Right lobe of liver (tissue), 6 donors: ENCODE data around the gene SDK1. TPM values are rescaled to one million over a fixed set of nuclear protein-coding genes. Genes with fewer than 3 reads are reported as not detected.

Source experiments
- ATAC-seq, 4 donors: fragments of 200-7000 bp; cut with Tn5 transposase; one replicate each; pipeline ENCODE4 v1.9.1; 2020; ENCODE audit warnings: mild to moderate bottlenecking in 4 of 4, moderate library complexity in 4 of 4
- DNase-seq, 3 donors: peaks; one replicate each; pipeline ENCODE4 v3.0.0-alpha.2; 2020
- H3K27ac ChIP-seq, 3 donors: fragments of 200-600 bp; one replicate each; pipeline ENCODE4 v1.8.0; 2022
- H3K27me3 ChIP-seq, 2 donors: fragments of 200-600 bp; one replicate each; pipeline ENCODE4 v1.8.0; 2022
- H3K36me3 ChIP-seq, 4 donors: fragments of 200-600 bp; sonication (generic) in 1 of 4; one replicate each; pipeline versions ENCODE4 v1.5.1 to v1.8.0; 2017 to 2022; ENCODE audit warnings: control low read depth in 1 of 4
- H3K4me1 ChIP-seq, 4 donors: fragments of 200-600 bp; sonication (generic) in 1 of 4; one replicate each; pipeline versions ENCODE4 v1.5.1 to v1.8.0; 2017 to 2022; ENCODE audit warnings: control low read depth in 1 of 4
- H3K4me3 ChIP-seq, 3 donors: fragments of 200-600 bp; one replicate each; pipeline ENCODE4 v1.8.0; 2022
- H3K9me3 ChIP-seq, 4 donors: fragments of 200-600 bp; sonication (generic) in 1 of 4; one replicate each; pipeline versions ENCODE4 v1.5.1 to v1.8.0; 2017 to 2022; ENCODE audit warnings: control low read depth in 1 of 4
- POLR2A ChIP-seq: fragments of 450-650 bp; IDR thresholded peaks from one replicate; pipeline ENCODE4 v1.6.1; 2017; ENCODE audit warnings: antibody characterized with exemption, mild to moderate bottlenecking
- WGBS: methylation state at CpG from one replicate; pipeline ENCODE4 v1.1.6; 2018; ENCODE audit warnings: low coverage, low lambda C conversion rate; ENCODE audit not compliant: insufficient coverage; ENCODE audit errors: missing lambda C conversion rate; 5-methylcytosine and 5-hydroxymethylcytosine counted together
- intact Hi-C, 2 donors: fragments of 100-400 bp; cut with DNase I; formaldehyde crosslinking; loops; one replicate each; pipeline versions ENCODE4 v1.11.2 to v1.14.1; 2022
- total RNA-seq, 6 experiments: library from RNA; depleted of rRNA in 2 of 6; stranded (reverse); fragments of >200 nt in 2 of 6; fragmentation: NEBNext Ultra II Directional in 3 of 6; extraction: Animal tissue kit (Norgen Biotek cat#: 25700) in 3 of 6; gene quantifications; one replicate each; pipeline versions ENCODE4 v1.1.0 to v1.2.4, GENCODE V29; 2016 to 2023
- TF ChIP-seq, protein P1 (sequence below), 4 donors: fragments of 200-600 bp in 3 of 4; fragments of 450-650 bp in 1 of 4; IDR thresholded peaks; one replicate each; pipeline versions ENCODE4 v1.5.1 to v1.8.0; 2016 to 2022; ENCODE audit warnings: antibody characterized with exemption in 4 of 4, mild to moderate bottlenecking in 2 of 4
- donor health status: DM: no; HTN: yes; CAD: no.
- donor health status: DM: no; HTN: no; CAD: no.
- donor health status: DM: no; HTN: no; CAD: no.
- donor health status: DM: no; HTN: yes; CAD: no.
- donor health status: DM: no; HTN: yes; CAD: no.

Gene SDK1
- total RNA-seq, 6 experiments from 2014 or later: 0.07 to 1.4 (median 0.65) TPM

DNA sequence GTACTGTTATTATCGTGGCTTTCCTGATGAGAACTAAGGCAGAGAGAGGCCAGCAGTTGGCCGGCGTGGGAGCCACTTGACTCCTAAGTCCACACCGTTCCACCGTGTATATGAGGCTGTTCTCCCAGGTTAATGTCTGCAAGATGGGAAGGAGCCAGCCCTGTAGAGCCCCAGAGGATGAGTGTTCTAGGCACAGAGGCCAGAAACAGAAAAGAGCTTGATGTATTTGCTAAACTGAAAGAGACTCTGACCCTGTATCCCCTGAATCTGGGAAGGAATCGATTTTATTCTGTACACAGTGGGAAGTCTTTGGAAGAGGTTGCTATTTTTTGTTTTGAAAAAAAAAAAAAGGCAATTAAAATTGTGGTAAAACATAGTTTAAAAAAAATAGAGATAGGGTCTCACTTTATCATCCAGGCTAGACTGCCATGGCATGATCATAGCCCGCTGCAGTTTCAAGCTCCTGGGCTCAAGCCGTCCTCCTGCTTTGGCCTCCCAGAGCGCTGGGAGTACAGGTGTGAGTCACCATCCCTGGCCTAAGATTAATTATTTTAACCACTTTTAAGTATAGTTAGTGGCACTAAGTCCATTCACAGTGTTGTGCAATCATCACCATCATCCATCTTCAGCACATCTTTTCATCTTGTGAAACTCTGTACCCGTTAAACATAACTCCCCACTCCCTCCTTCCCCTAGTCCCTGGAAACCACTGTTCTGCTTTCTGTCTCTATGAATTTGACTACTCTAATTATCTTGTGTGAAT, 348.8 kb downstream of the SDK1 start:
- TF ChIP-seq, protein P1, sequence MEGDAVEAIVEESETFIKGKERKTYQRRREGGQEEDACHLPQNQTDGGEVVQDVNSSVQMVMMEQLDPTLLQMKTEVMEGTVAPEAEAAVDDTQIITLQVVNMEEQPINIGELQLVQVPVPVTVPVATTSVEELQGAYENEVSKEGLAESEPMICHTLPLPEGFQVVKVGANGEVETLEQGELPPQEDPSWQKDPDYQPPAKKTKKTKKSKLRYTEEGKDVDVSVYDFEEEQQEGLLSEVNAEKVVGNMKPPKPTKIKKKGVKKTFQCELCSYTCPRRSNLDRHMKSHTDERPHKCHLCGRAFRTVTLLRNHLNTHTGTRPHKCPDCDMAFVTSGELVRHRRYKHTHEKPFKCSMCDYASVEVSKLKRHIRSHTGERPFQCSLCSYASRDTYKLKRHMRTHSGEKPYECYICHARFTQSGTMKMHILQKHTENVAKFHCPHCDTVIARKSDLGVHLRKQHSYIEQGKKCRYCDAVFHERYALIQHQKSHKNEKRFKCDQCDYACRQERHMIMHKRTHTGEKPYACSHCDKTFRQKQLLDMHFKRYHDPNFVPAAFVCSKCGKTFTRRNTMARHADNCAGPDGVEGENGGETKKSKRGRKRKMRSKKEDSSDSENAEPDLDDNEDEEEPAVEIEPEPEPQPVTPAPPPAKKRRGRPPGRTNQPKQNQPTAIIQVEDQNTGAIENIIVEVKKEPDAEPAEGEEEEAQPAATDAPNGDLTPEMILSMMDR (IDR thresholded peaks at IDR 0.05): no peak
- no peak for TF ChIP-seq POLR2A
- no peaks in the 10 kb centered on the region for H3K9me3 ChIP-seq
- WGBS: 78% methylated on average over 10 of the region's 10 CpGs
- no peaks in the 10 kb centered on the region for H3K4me1 ChIP-seq
- peak; percentile 49 to 79 (median 63) for ATAC-seq
- no peak overlapping the region for H3K4me3 ChIP-seq
- intact Hi-C loops: no loop called here
- no peaks in the 10 kb centered on the region for H3K27me3 ChIP-seq
- H3K36me3 ChIP-seq: no peaks in the 10 kb centered on the region
- H3K27ac ChIP-seq: no peak overlapping the region
- DNase-seq: no peak

GRCh38 chr7:3650844-3651243, 349.8 kb downstream of the SDK1 start:
- 66% methylated on average over 2 of the region's 2 CpGs for WGBS
- Histone ChIP-seq H3K36me3 (no peaks in the 10 kb centered on the region), H3K27me3 (no peaks in the 10 kb centered on the region), H3K4me3 (no peak overlapping the region), H3K9me3 (no peaks in the 10 kb centered on the region), H3K4me1 (no peaks in the 10 kb centered on the region), H3K27ac (no peak overlapping the region)
- DNase-seq (no peak), ATAC-seq (no peak)
- intact Hi-C loops: no loop called here
- TF ChIP-seq, protein P1 (IDR thresholded peaks at IDR 0.05): no peak
- TF ChIP-seq POLR2A: no peak

- Histone ChIP-seq H3K27ac (no peak overlapping the region), H3K4me1 (no peaks in the 10 kb centered on the region), H3K36me3 (no peaks in the 10 kb centered on the region), H3K4me3 (no peak overlapping the region), H3K27me3 (no peaks in the 10 kb centered on the region), H3K9me3 (no peaks in the 10 kb centered on the region)
- ATAC-seq: no peak
- WGBS: 81% methylated on average over 7 of the region's 7 CpGs
- DNase-seq: no peak
- intact Hi-C loops: no loop called here
- no peak for TF ChIP-seq POLR2A
- TF ChIP-seq, protein P1 (IDR thresholded peaks at IDR 0.05): no peak
Observed at GRCh38 chr7:3655635-3656034, 354.6 kb downstream of the SDK1 start.

DNA sequence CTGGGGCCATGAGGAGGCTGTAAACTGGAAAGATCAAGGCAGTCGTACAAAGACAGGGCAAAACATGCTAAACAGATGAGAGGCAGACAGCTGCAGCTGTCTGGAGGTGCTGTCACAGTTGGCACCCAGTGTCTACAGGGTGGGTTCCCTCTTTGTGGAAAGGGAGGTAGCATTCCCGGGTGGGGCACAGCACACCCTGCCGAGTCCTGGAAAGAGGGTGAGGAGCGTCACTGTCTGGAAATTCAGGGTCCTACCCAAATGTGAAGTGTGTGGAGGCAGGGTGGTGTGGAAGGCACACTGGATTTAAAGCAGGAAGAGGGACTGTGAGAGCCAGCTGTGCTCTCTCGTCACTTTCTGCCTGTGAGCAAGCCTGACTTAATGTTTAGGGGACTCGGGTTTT, 356.2 kb downstream of the SDK1 start:
- intact Hi-C loops: no loop called here
- no peak for DNase-seq
- 37% methylated on average over 6 of the region's 6 CpGs for WGBS
- Histone ChIP-seq H3K9me3 (no peaks in the 10 kb centered on the region), H3K4me3 (no peak overlapping the region), H3K27ac (no peak overlapping the region), H3K27me3 (no peaks in the 10 kb centered on the region), H3K36me3 (no peaks in the 10 kb centered on the region), H3K4me1 (no peaks in the 10 kb centered on the region)
- ATAC-seq: no peak
- TF ChIP-seq, protein P1 (IDR thresholded peaks at IDR 0.05): no peak
- no peak for TF ChIP-seq POLR2A
